Mesendoderm (in vitro differentiated cells): ENCODE results near the gene SHLD2.
"Not testable (repeated sequence)": the region's sequence is repeated elsewhere in the genome, so short reads cannot be mapped to it uniquely, and the experiment has no call there.

Experiments
- DNase-seq: peaks from one replicate; pipeline ENCODE4 v3.0.0; 2013
- H2AK5ac ChIP-seq: 2 replicates; pipeline ENCODE4 v1.6.1; 2013; ENCODE audit warnings: low read length, inconsistent platforms
- H2BK120ac ChIP-seq: 2 replicates; pipeline ENCODE4 v1.6.1; 2013; ENCODE audit warnings: low read depth, mild to moderate bottlenecking, low read length, moderate library complexity, mixed read lengths
- H2BK15ac ChIP-seq: replicated peaks from 2 replicates; pipeline ENCODE4 v1.6.1; 2013; ENCODE audit warnings: low read depth, mild to moderate bottlenecking, moderate library complexity
- H2BK5ac ChIP-seq: 2 replicates; pipeline ENCODE4 v1.6.1; 2013; ENCODE audit warnings: low read length, inconsistent platforms
- H3K18ac ChIP-seq: 2 replicates; pipeline ENCODE4 v1.6.1; 2013; ENCODE audit warnings: mild to moderate bottlenecking, low read length, mixed read lengths
- H3K23ac ChIP-seq: one replicate; pipeline ENCODE4 v1.6.1; 2013; ENCODE audit warnings: low read length
- H3K27ac ChIP-seq: 2 replicates; pipeline ENCODE4 v1.5.1; 2013; ENCODE audit warnings: low read depth, mild to moderate bottlenecking, inconsistent platforms, low read length, moderate library complexity
- H3K27me3 ChIP-seq: 2 replicates; pipeline ENCODE4 v1.6.1; 2013; ENCODE audit warnings: low read length, control low read depth, mild to moderate bottlenecking, inconsistent platforms; ENCODE audit not compliant: insufficient read depth, poor library complexity
- H3K36me3 ChIP-seq: 2 replicates; pipeline ENCODE4 v1.6.1; 2013; ENCODE audit warnings: low read length, inconsistent platforms; ENCODE audit not compliant: control insufficient read depth, insufficient read depth
- H3K4ac ChIP-seq: one replicate; pipeline ENCODE4 v1.6.1; 2013; ENCODE audit warnings: low read depth, mild to moderate bottlenecking, low read length, moderate library complexity
- H3K4me1 ChIP-seq: 2 replicates; pipeline ENCODE4 v1.6.1; 2013; ENCODE audit warnings: low read depth, low read length, inconsistent platforms; ENCODE audit not compliant: control insufficient read depth
- H3K4me2 ChIP-seq: 2 replicates; pipeline ENCODE4 v1.6.1; 2013; ENCODE audit warnings: low read length
- H3K4me3 ChIP-seq: 2 replicates; pipeline ENCODE4 v1.5.1; 2013; ENCODE audit warnings: mild to moderate bottlenecking, low read length
- H3K56ac ChIP-seq: one replicate; pipeline ENCODE4 v1.6.1; 2013; ENCODE audit warnings: low read length
- H3K79me1 ChIP-seq: 2 replicates; pipeline ENCODE4 v1.6.1; 2013; ENCODE audit warnings: low read length, inconsistent platforms
- H3K79me2 ChIP-seq: 2 replicates; pipeline ENCODE4 v1.6.1; 2013; ENCODE audit warnings: mild to moderate bottlenecking, low read length; ENCODE audit not compliant: control insufficient read depth, insufficient read depth
- H3K9ac ChIP-seq: 2 replicates; pipeline ENCODE4 v1.6.1; 2013; ENCODE audit warnings: low read length, inconsistent platforms
- H4K5ac ChIP-seq: one replicate; pipeline ENCODE4 v1.6.1; 2013; ENCODE audit warnings: low read length
- H4K8ac ChIP-seq: one replicate; pipeline ENCODE4 v1.6.1; 2013; ENCODE audit warnings: low read depth, mild to moderate bottlenecking, control low read depth, low read length, moderate library complexity
- WGBS: extraction: QIAGEN DNeasy Blood & Tissue Kit; methylation state at CpG from one replicate; pipeline ENCODE4 v1.1.7; 2013; ENCODE audit warnings: low lambda C conversion rate, missing lambda C conversion rate; ENCODE audit not compliant: insufficient coverage; ENCODE audit errors: extremely low coverage; 5-methylcytosine and 5-hydroxymethylcytosine counted together

Gene SHLD2

DNA sequence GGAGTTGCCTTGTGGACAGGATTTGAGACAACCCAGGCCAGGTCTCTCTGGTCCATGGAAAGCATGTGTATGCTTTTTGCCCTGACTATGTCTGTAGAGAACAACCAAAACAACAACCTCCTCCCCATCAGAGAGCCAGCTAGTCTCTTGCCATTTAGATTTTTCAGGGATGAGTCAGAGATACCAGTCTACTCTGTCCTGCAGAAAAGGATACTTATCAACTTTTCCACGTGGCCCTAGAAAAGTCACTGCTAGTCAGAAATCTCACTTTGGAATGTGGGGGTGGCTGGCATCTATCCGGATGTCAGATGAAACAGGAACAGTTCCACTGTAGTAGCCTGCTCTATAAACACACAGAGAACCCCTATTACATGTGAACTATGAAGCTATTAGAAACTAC is 116.8 kb downstream of the SHLD2 start:
- not testable (repeated sequence) for H4K8ac ChIP-seq, H3K56ac ChIP-seq, H3K9ac ChIP-seq, H3K27me3 ChIP-seq, DNase-seq, H3K4me3 ChIP-seq, H3K27ac ChIP-seq, H3K18ac ChIP-seq, H3K23ac ChIP-seq, H2AK5ac ChIP-seq, H3K4me2 ChIP-seq, H3K79me1 ChIP-seq, H2BK120ac ChIP-seq, H3K79me2 ChIP-seq, H3K4ac ChIP-seq, H2BK15ac ChIP-seq, H3K36me3 ChIP-seq, H3K4me1 ChIP-seq, H2BK5ac ChIP-seq, H4K5ac ChIP-seq
- WGBS = no CpG with 5 or more reads among the region's 2 CpGs

- H3K27me3 ChIP-seq, H3K18ac ChIP-seq, H3K9ac ChIP-seq, H3K56ac ChIP-seq, H4K8ac ChIP-seq, DNase-seq, H3K27ac ChIP-seq, H3K4me3 ChIP-seq, H3K36me3 ChIP-seq, H3K79me2 ChIP-seq, H3K23ac ChIP-seq, H3K4me1 ChIP-seq, H2BK120ac ChIP-seq, H3K4me2 ChIP-seq, H2BK5ac ChIP-seq, H2AK5ac ChIP-seq, H4K5ac ChIP-seq, H3K79me1 ChIP-seq, H3K4ac ChIP-seq, H2BK15ac ChIP-seq: not testable (repeated sequence)
- WGBS = no CpG with 5 or more reads among the region's 8 CpGs
These were observed 118.3 kb downstream of the SHLD2 start for GRCh38 chr10:87213150-87213765.

DNA sequence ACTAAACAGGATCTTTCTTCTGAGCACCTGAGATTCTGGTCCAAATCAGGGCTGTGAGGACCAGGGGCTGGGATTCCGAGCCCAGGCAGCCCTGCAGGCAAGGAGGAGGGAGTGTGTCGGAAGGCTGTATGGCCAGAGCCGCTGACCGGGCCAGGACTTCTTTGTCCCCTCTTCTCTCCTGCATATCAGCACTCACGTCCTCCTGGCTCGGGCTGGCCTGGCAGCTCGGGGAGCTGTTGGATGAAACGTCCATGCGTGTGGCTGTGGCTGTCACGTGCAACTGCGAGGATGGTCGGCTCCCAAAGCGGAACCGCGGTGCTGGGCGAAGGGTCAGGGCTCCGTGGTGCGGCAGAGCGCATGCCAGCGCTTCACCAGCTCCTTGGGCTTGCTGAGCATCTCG is 118.8 kb downstream of the SHLD2 start:
- not testable (repeated sequence) for H2BK120ac ChIP-seq, H3K36me3 ChIP-seq, H2BK15ac ChIP-seq, H2BK5ac ChIP-seq, H3K23ac ChIP-seq, H3K9ac ChIP-seq, H4K5ac ChIP-seq, H3K79me2 ChIP-seq, H3K27ac ChIP-seq, DNase-seq, H4K8ac ChIP-seq, H3K27me3 ChIP-seq, H3K4me3 ChIP-seq, H3K4me1 ChIP-seq, H3K79me1 ChIP-seq, H3K18ac ChIP-seq, H3K4me2 ChIP-seq, H3K56ac ChIP-seq, H2AK5ac ChIP-seq, H3K4ac ChIP-seq
- WGBS = no CpG with 5 or more reads among the region's 21 CpGs

GRCh38 chr10:87216120-87216519 is 121.1 kb downstream of the SHLD2 start:
- H3K4me2 ChIP-seq, H2BK15ac ChIP-seq, H3K56ac ChIP-seq, DNase-seq, H3K79me1 ChIP-seq, H4K5ac ChIP-seq, H2BK5ac ChIP-seq, H3K18ac ChIP-seq, H3K4ac ChIP-seq, H2AK5ac ChIP-seq, H3K4me3 ChIP-seq, H4K8ac ChIP-seq, H3K4me1 ChIP-seq, H3K79me2 ChIP-seq, H2BK120ac ChIP-seq, H3K27ac ChIP-seq, H3K36me3 ChIP-seq, H3K27me3 ChIP-seq, H3K23ac ChIP-seq, H3K9ac ChIP-seq: not testable (repeated sequence)
- WGBS = no CpG with 5 or more reads among the region's 11 CpGs

DNA sequence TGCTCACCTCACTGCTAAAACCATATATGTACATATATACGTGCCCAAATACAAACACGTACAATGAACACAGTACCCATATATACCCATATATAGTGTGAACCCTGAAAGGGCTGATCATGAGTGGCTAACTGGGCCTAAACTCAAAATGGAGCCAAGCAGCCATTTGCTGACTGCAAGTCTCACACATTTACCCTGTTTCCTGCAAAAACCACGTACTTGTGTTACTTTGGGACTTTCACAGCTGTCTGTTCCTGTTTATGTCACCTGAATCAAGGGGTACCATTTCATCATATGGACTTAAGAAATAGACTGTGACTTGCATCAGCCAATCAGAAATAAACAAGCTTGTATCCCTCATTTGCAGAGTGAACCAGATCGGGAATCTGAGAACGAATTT is 124.4 kb downstream of the SHLD2 start:
- not testable (repeated sequence) for H3K23ac ChIP-seq, H3K4me3 ChIP-seq, H3K4me1 ChIP-seq, H4K5ac ChIP-seq, H3K79me2 ChIP-seq, H3K36me3 ChIP-seq, H3K27ac ChIP-seq, H2BK5ac ChIP-seq, H4K8ac ChIP-seq, H3K4ac ChIP-seq, H2BK15ac ChIP-seq, H2AK5ac ChIP-seq, H2BK120ac ChIP-seq, H3K9ac ChIP-seq, H3K18ac ChIP-seq, DNase-seq, H3K79me1 ChIP-seq, H3K56ac ChIP-seq, H3K27me3 ChIP-seq, H3K4me2 ChIP-seq
- no CpG with 5 or more reads among the region's 5 CpGs for WGBS

- not testable (repeated sequence) for H3K4me1 ChIP-seq, H3K56ac ChIP-seq, H2BK120ac ChIP-seq, DNase-seq, H3K4me2 ChIP-seq, H3K4me3 ChIP-seq, H3K79me2 ChIP-seq, H4K8ac ChIP-seq, H3K27ac ChIP-seq, H2BK5ac ChIP-seq, H3K4ac ChIP-seq, H3K23ac ChIP-seq, H3K27me3 ChIP-seq, H3K18ac ChIP-seq, H3K36me3 ChIP-seq, H2BK15ac ChIP-seq, H3K79me1 ChIP-seq, H2AK5ac ChIP-seq, H4K5ac ChIP-seq, H3K9ac ChIP-seq
- WGBS = no CpG with 5 or more reads among the region's 30 CpGs
These were observed 127.8 kb downstream of the SHLD2 start for GRCh38 chr10:87222789-87223188.
